HG02943 (cell line): ENCODE data around the gene NANOS2.
"Not testable (repeated sequence)": the region's sequence is repeated elsewhere in the genome, so short reads cannot be mapped to it uniquely, and the experiment has no call there.

Experiments
- ATAC-seq: cut with Tn5 transposase; IDR thresholded peaks from one replicate; pipeline ENCODE4 v1.9.1; 2021; ENCODE audit warnings: mild to moderate bottlenecking, low read depth, moderate library complexity; ENCODE audit not compliant: unreplicated experiment

NANOS2 gene

GRCh38 chr19:45897261-45897812 lies 17.2 kb downstream of the NANOS2 start:
- no peak for ATAC-seq

GRCh38 chr19:45895983-45896599 lies 18.5 kb downstream of the NANOS2 start:
- not testable (repeated sequence) for ATAC-seq

- ATAC-seq: no peak
Observed at GRCh38 chr19:45895519-45895972, 19.0 kb downstream of the NANOS2 start.

DNA sequence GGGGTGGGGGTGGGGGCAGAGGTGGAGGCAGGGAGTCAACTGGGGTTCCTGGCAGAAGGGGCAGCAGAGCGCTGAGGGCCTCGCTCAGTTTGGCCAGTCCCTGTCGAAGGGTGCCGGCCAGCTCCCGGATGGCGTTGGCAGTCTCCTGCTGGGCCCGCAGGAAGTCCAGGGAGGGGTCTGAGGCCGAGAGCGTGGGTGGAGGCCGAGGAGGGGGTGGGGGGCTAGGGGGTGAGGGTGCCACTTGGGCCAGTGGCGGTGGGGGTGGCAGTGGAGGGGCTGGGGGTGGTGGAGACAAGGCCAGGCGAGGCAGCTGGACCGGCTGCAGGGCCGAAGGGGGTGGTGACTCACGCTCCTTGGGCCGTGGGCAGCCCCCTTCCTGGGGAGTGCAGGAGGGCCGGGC lies 23.7 kb downstream of the NANOS2 start:
- no peak for ATAC-seq

DNA sequence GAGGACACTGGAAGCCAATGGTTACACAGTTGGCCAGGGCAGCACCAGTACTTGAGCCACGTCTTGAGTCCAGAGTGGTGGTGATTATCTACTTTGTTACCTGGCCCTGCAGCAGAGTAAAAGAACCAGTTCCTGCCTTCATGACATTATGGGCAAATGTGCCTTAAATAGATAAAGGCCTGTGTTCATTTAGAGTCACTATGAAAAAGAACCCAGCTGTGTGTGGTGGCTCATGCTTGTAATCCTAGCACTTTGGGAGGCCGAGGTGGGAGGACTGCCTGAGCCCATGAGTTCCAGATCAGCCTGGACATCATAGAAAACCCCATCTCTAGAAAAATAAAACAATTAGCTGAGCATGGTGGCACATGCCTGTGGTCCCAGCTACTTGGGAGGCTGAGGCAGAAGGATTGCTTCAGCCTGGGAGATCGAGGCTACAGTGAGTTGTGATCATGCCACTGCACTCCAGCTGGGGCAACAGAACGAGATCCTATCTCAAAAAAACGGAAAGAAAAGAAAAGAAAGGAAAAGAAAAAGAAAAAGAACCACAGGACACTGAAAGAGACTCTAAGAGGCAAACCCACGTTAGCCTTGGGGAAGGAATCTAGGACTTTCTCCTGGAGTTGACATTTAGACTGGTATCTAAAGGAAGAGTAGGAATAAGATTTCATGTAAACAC lies 25.2 kb downstream of the NANOS2 start:
- no peak for ATAC-seq

DNA sequence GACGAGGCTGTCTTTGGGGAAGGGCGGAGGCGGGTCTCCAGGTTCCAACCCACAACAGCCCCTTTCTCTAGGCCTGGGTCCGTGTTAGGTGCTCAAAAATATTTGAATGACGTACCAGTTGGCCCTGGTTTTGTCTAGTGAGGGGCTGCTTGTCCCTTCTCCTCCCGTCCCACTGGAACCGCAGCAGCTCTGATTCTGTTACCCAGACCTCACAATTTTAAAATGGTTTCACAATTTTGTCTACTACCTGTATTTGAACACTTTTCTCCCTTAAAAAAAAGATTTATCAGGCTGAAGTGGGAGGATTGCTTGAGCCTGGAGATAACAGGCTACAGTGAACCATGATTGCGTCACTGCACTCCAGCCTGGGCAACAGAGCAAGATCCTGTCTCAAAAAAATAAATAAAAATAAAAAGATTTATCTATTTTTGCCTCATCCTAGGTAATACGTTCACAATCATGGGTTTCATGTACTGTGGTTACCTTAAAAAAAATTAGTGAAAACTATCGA lies 27.3 kb downstream of the NANOS2 start:
- no peak for ATAC-seq

DNA sequence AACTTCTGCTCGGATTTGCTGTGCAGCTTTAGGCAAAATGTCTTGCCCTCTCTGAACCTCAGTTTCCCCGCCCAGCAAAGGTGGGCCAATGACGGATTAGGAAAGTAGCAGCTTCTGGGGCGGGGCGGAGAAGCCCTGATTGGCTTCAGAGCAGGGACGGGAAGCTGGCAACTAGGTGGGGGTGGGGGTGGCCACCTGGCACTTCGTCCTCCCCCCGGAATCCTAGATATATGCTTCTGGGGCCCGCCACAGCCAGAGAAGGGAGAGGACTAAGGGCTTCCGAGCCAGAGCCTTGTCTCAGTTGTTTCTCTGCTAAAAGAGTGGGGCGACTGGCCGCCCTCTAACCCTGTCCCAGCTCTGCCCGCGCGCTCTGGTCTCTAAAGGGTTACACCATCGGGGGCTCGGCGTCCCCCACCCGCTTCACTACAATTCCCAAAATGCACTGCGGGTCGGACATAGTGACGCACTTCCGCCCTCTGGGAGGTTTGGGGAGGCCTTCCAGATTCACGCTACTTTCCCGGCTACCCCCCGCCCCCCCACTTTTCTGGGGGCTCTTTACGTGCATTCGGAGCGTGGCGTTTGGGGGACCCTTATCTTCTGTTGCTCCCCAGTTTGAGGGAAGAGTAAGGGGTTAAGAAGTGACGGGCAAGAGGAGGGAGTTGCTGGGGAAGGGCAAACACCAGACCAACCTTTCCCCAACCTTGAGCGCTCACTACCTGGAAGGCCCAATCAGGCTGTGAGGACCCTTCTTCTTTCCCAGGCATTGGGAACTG lies 28.0 kb downstream of the NANOS2 start:
- peak; percentile 47 for ATAC-seq

DNA sequence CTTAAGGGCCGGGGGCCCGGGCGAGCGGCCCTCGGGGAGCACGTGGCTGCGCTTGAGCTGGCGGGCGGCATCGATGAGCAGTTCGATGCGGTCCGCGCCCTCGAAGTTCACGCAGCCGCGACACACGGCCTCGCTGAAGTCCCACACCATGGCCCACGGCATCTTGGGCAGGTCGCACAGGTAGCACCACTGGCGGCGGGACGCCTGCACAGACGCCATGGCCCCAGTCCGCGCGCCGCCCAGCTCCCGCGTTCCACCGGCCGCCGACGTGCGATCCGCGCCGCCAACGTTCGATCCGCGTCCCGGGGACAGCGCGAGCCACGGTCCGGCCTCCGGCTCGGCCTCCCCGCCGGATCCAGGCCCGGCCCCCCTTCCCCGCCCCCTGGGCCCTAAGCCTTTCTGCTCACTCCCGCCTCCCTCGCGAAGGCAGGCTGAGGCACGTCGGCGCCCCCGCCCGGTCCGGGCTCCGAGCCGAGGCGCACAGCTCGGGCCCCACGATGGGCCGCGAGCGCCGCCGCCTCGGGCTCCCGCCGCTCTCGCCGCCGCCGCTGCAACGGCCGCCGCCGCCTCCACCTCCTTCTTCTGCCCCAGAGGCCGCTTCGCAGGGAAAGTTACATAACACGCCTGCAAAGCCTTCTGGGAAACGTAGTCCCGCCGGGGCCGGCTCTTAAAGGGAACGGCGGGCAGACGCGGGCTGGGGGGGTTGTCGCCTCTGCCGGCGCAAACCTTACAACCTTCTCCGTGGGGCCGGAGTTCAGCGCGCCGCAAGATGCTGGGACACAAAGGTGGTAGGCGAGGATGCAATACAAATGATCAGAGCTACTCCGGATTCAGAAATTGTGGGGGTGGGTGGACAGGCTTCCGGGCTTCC lies 28.8 kb downstream of the NANOS2 start, which contains the start of gene IRF2BP1:
IRF2BP1 (minus strand) TSS at position 586 of the 871 bp plus-strand sequence; CDS start at position 219, 367 bp downstream.
- peak; percentile 41 for ATAC-seq

DNA sequence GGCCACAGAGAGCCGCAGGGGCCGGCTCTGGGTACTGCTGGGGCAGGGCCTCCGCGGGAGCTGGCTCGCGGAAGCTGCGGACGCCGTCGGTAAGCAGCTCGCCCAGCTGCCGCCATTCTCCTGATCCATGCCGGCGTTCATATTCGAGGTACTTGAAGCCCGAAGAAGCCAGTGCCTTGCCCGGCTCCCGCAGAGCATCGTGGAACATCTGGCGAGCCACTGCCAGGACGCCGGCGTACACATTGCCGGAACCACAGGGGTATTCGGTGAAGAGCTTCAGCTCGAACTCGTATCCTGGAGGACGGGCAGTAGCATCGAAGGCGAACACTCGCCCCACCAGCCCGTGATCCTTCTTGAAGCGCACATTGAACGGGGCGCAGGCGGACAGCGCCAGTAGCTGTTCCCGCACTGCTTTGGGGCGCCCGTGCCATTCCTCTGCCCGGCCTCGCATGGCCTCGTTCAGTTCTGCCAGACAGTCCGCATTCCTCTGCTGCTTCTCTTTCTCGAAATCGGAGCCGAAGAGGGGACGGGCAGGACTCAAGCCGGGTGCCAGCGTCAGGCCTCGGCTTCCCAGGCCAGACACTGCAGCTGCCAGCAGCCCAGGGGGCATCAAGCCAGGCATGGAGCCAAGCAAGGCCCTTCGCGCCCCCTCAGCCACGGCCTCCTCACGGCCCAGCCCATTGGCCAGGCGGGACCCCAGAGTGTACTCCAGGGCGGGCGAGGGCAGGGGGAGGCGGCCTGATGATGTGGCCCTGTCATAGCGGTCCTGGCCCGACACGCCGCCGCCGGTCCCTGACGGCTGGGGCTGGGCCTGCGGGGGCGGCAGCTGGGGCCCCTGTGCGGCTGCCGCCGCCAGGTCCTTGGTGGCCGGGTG lies 29.7 kb downstream of the NANOS2 start:
- ATAC-seq: no peak

- ATAC-seq: no peak
Observed at GRCh38 chr19:45883881-45884681, 30.5 kb downstream of the NANOS2 start.

GRCh38 chr19:45883586-45883880 lies 31.0 kb downstream of the NANOS2 start:
- ATAC-seq: no peak

GRCh38 chr19:45882652-45883585 lies 31.7 kb downstream of the NANOS2 start:
- ATAC-seq: no peak

- no peak for ATAC-seq
Observed at GRCh38 chr19:45881909-45882528, 32.6 kb downstream of the NANOS2 start.

- ATAC-seq: no peak
Observed at GRCh38 chr19:45881082-45881908, 33.3 kb downstream of the NANOS2 start.

- ATAC-seq: no peak
Observed at GRCh38 chr19:45879971-45880370, 34.6 kb downstream of the NANOS2 start.

DNA sequence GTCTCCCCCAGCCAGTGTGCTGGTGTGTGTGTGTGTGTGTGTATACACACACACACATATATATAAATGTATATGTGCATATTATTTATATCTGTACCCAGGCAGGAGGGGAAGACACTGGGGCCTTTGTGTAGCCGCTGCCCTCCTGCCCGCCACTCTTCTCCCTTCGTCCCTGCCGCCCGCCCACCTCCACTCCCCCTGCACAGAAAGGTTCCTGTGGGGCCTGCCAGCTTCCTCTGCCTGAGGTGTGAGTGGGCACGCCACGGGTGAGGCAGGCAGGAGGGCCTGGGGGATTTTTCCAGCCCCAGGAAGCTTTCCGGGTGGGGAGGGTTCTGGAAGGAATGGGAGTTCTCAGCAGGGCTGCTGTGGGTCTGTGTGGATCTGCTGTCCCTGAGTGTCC lies 35.5 kb downstream of the NANOS2 start:
- ATAC-seq: no peak
